ENCODE results near the gene DYNLL2.
"Not testable (repeated sequence)": the region's sequence is repeated elsewhere in the genome, so short reads cannot be mapped to it uniquely, and the experiment has no call there.

Gene DYNLL2

GRCh38 chr17:58143335-58143734, 60.1 kb downstream of the DYNLL2 start:
- DNase-seq; H3K27ac Mint-ChIP-seq; H3K4me3 Mint-ChIP-seq; H3K36me3 Mint-ChIP-seq; ATAC-seq (replicated peaks); H3K4me1 Mint-ChIP-seq: not testable (repeated sequence)
- peaks cover 34 to 66% of the 10 kb centered on the region in 2 donors for H3K27me3 Mint-ChIP-seq
- peaks cover 20 to 28% of the 10 kb centered on the region in 2 donors for H3K9me3 Mint-ChIP-seq

DNA sequence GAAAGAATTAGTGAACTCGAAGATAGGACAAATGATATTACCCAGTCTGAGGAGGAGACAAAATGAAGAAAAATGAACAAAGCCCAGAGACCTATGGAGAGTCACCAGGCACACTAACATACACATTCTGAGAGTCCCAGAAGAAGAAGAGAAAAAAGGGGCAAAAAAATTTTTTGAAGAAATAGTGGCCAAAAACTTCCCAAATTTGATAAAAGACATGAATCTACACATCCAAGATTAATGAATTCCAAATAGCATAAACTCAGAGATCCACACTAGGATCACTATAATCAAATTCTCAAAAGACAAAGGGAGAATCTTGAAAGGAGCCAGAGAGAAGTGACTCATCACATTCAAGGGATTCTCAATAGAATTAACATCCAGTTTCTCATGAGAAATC, 61.6 kb downstream of the DYNLL2 start:
- peaks cover 6 to 9% of the 10 kb centered on the region in 2 donors for H3K36me3 Mint-ChIP-seq

More for the DNA sequence above, 61.6 kb downstream of the DYNLL2 start:
- Mint-ChIP-seq H3K27ac (no peak overlapping the region), H3K9me3 (peaks cover 20 to 28% of the 10 kb centered on the region in 2 donors), H3K27me3 (peaks cover 43 to 65% of the 10 kb centered on the region in 2 donors), H3K4me1 (no peaks in the 10 kb centered on the region), H3K4me3 (no peak overlapping the region)
- ATAC-seq (replicated peaks) (no peak), DNase-seq (no peak)
